Lung (tissue), 12 donors: Measurements from ENCODE around the gene UGCG. TPM values are rescaled to one million over a fixed set of nuclear protein-coding genes. Genes with fewer than 3 reads are reported as not detected.

Source experiments
- ATAC-seq: fragments of 200-7000 bp; cut with Tn5 transposase; one replicate; pipeline ENCODE4 v1.9.1; 2020; ENCODE audit warnings: moderate number of reproducible peaks; ENCODE audit not compliant: insufficient read depth, low FRiP score
- DNase-seq, 3 donors: peaks; one replicate each; pipeline ENCODE4 v3.0.0-alpha.2; 2013 to 2017
- H3K27ac ChIP-seq, 2 donors: one replicate each; pipeline ENCODE4 v1.5.1; 2013; ENCODE audit warnings: mild to moderate bottlenecking in 2 of 2, moderate library complexity in 2 of 2, control low read depth in 1 of 2, inconsistent platforms in 1 of 2, low read depth in 1 of 2, low read length in 1 of 2
- H3K27me3 ChIP-seq, 3 donors: one replicate each; pipeline ENCODE4 v1.5.1; 2013; ENCODE audit warnings: low read length in 2 of 3; ENCODE audit not compliant: control insufficient read depth in 3 of 3, insufficient read depth in 3 of 3
- H3K36me3 ChIP-seq, 4 donors: one replicate each; pipeline ENCODE4 v1.5.1; 2013; ENCODE audit warnings: low read length in 4 of 4, mild to moderate bottlenecking in 1 of 4, moderate library complexity in 1 of 4; ENCODE audit not compliant: control insufficient read depth in 4 of 4, insufficient read depth in 4 of 4
- H3K4me1 ChIP-seq, 5 donors: one replicate each; pipeline ENCODE4 v1.5.1; 2013; ENCODE audit warnings: low read length in 5 of 5, mild to moderate bottlenecking in 2 of 5, moderate library complexity in 1 of 5; ENCODE audit not compliant: control insufficient read depth in 5 of 5, insufficient read depth in 5 of 5
- H3K4me3 ChIP-seq: one replicate; pipeline ENCODE4 v1.5.1; 2013; ENCODE audit warnings: mild to moderate bottlenecking, control low read depth, moderate library complexity
- H3K9ac ChIP-seq, 2 donors: one replicate each; pipeline ENCODE4 v1.5.1; 2013; ENCODE audit warnings: low read length in 2 of 2, control low read depth in 1 of 2; ENCODE audit not compliant: insufficient read depth in 1 of 2
- H3K9me3 ChIP-seq, 4 donors: one replicate each; pipeline ENCODE4 v1.5.1; 2013; ENCODE audit warnings: low read length in 3 of 4, mild to moderate bottlenecking in 1 of 4, moderate library complexity in 1 of 4; ENCODE audit not compliant: control insufficient read depth in 4 of 4, insufficient read depth in 3 of 4
- WGBS, 2 donors: extraction: QIAGEN DNeasy Blood & Tissue Kit; methylation state at CpG; one replicate each; pipeline ENCODE4 v1.1.7; 2013; 5-methylcytosine and 5-hydroxymethylcytosine counted together
- polyA plus RNA-seq, 2 donors: library from polyadenylated mRNA; stranded (reverse); fragments of 200-250 nt; gene quantifications; one replicate each; pipeline ENCODE4 v1.2.1, GENCODE V29; 2013
- total RNA-seq, 2 donors: library from RNA; depleted of rRNA in 1 of 2; stranded (reverse); fragments of >200 nt in 1 of 2; gene quantifications; one replicate each; pipeline ENCODE4 v1.2.1, GENCODE V29; 2014 to 2021
- TF ChIP-seq, protein P1 (sequence below): IDR thresholded peaks from 2 replicates; pipeline ENCODE4 v1.5.1; 2012; ENCODE audit warnings: mild to moderate bottlenecking; ENCODE audit errors: control extremely low read depth, extremely low read depth
- donor health status: control.
- donor health status: control.
- donor health status: Bipolar disorder and iron deficiency.
- donor health status: healthy.
- donor health status: DM: yes; HTN: yes; CAD: no.

Gene UGCG
- total and polyA plus RNA-seq, 4 donors = 32.2 to 157 (median 37.5) TPM

- H3K9ac ChIP-seq = no peak overlapping the region
- DNase-seq = no peak
- no peak for ATAC-seq
- TF ChIP-seq, protein P1, sequence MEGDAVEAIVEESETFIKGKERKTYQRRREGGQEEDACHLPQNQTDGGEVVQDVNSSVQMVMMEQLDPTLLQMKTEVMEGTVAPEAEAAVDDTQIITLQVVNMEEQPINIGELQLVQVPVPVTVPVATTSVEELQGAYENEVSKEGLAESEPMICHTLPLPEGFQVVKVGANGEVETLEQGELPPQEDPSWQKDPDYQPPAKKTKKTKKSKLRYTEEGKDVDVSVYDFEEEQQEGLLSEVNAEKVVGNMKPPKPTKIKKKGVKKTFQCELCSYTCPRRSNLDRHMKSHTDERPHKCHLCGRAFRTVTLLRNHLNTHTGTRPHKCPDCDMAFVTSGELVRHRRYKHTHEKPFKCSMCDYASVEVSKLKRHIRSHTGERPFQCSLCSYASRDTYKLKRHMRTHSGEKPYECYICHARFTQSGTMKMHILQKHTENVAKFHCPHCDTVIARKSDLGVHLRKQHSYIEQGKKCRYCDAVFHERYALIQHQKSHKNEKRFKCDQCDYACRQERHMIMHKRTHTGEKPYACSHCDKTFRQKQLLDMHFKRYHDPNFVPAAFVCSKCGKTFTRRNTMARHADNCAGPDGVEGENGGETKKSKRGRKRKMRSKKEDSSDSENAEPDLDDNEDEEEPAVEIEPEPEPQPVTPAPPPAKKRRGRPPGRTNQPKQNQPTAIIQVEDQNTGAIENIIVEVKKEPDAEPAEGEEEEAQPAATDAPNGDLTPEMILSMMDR = no peak
- WGBS, 2 donors = 93 to 98% methylated on average over 3 of the region's 3 CpGs
- no peak overlapping the region for H3K27ac ChIP-seq
- no peaks in the 10 kb centered on the region for H3K36me3 ChIP-seq
- peaks cover 0 to 2% (median 0%) of the 10 kb centered on the region in 5 donors for H3K4me1 ChIP-seq
- H3K27me3 ChIP-seq = no peaks in the 10 kb centered on the region
- no peaks in the 10 kb centered on the region for H3K9me3 ChIP-seq
- no peak overlapping the region for H3K4me3 ChIP-seq
These were observed 71.0 kb downstream of the UGCG start for GRCh38 chr9:111967621-111968020.

- Histone ChIP-seq H3K4me1 (peaks cover 0 to 2% (median 0%) of the 10 kb centered on the region in 5 donors), H3K4me3 (no peak overlapping the region), H3K27ac (no peak overlapping the region), H3K9me3 (no peaks in the 10 kb centered on the region), H3K9ac (no peak overlapping the region), H3K27me3 (no peaks in the 10 kb centered on the region), H3K36me3 (no peaks in the 10 kb centered on the region)
- TF ChIP-seq, protein P1 = no peak
- no peak for DNase-seq
- no peak for ATAC-seq
- WGBS, 2 donors = 89 to 90% methylated on average over 5 of the region's 5 CpGs
These were observed 72.4 kb downstream of the UGCG start for GRCh38 chr9:111969061-111969460.

GRCh38 chr9:111969622-111970021 lies 73.0 kb downstream of the UGCG start:
- Histone ChIP-seq H3K27me3 (no peaks in the 10 kb centered on the region), H3K4me3 (no peak overlapping the region), H3K27ac (no peak overlapping the region), H3K36me3 (no peaks in the 10 kb centered on the region), H3K9ac (no peak overlapping the region), H3K4me1 (peaks cover 0 to 3% (median 0%) of the 10 kb centered on the region in 5 donors), H3K9me3 (no peaks in the 10 kb centered on the region)
- DNase-seq (no peak), ATAC-seq (no peak)
- TF ChIP-seq, protein P1 = no peak
- WGBS, 2 donors = 74 to 75% methylated on average over 8 of the region's 8 CpGs

DNA sequence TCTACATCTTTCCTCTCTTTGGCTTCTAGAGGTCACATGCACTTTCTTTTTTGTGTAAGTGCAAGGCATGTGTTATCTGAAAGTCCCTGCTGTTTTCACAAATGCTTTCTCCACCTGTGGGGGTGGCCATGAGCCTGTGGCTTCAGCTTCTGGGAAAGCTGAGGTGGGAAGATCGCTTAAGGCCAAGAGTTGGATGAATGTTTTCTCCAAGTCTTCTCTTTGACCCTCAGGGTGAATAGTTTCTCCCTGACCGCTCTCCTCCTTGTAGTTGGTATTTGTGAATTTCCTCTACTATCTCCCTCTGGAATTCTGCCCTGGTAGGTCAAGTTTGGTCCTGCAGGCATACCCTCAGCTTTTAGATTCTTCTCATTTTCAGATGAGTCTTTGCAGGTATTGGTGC lies 74.2 kb downstream of the UGCG start:
- Histone ChIP-seq H3K4me3 (no peak overlapping the region), H3K4me1 (peaks cover 0 to 3% (median 0%) of the 10 kb centered on the region in 5 donors), H3K36me3 (no peaks in the 10 kb centered on the region), H3K9ac (no peak overlapping the region), H3K27ac (no peak overlapping the region), H3K27me3 (no peaks in the 10 kb centered on the region), H3K9me3 (no peaks in the 10 kb centered on the region)
- ATAC-seq = no peak
- 96 to 98% methylated on average over 2 of the region's 2 CpGs for WGBS, 2 donors
- DNase-seq = no peak
- TF ChIP-seq, protein P1 = no peak
